Skeletal muscle satellite cell (primary cell): ENCODE data around the gene CRYBB3.
"Not testable (repeated sequence)": the region's sequence is repeated elsewhere in the genome, so short reads cannot be mapped to it uniquely, and the experiment has no call there.

Experiments
- H3K27me3 ChIP-seq: 2 replicates; pipeline ENCODE4 v1.7.0; 2013; ENCODE audit warnings: low read length; ENCODE audit not compliant: control insufficient read depth, insufficient read depth
- H3K36me3 ChIP-seq: 2 replicates; pipeline ENCODE4 v1.7.0; 2013; ENCODE audit warnings: mild to moderate bottlenecking, control low read depth, low read length; ENCODE audit not compliant: insufficient read depth
- H3K4me1 ChIP-seq: 2 replicates; pipeline ENCODE4 v1.7.0; 2013; ENCODE audit warnings: low read length; ENCODE audit not compliant: control insufficient read depth, insufficient read depth
- H3K4me2 ChIP-seq: 2 replicates; pipeline ENCODE4 v1.7.0; 2013; ENCODE audit warnings: mild to moderate bottlenecking, low read length
- H3K4me3 ChIP-seq: 2 replicates; pipeline ENCODE4 v1.7.0; 2013; ENCODE audit warnings: low read length
- H3K9ac ChIP-seq: 2 replicates; pipeline ENCODE4 v1.7.0; 2013; ENCODE audit warnings: mild to moderate bottlenecking, low read depth, low read length, moderate library complexity
- H3K9me3 ChIP-seq: replicated peaks from 2 replicates; pipeline ENCODE4 v1.7.0; 2013; ENCODE audit warnings: mild to moderate bottlenecking, control low read depth, low read length

Gene CRYBB3

DNA sequence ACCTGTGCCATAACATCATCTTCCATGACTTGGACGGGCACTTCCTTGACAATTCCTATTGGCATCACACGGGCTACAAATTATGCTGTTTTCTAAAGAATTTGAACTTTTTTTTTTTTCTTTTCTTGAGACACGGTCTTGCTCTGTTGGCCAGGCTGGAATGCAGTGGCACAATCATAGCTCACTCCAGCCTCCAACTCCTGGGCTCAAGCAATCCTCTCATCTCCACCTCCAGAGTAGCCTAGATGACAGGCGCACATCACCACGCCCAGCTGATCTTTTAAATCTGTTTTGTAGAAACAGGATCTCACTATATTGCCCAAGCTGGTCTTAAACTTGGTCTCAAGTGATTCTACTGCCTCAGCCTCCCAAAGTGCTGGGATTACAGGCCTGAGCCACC, 3.3 kb upstream of the CRYBB3 start:
- Histone ChIP-seq H3K9ac (no peak overlapping the region), H3K4me3 (no peak overlapping the region), H3K27me3 (no peaks in the 10 kb centered on the region), H3K4me1 (no peaks in the 10 kb centered on the region), H3K9me3 (no peaks in the 10 kb centered on the region), H3K4me2 (no peak overlapping the region), H3K36me3 (no peaks in the 10 kb centered on the region)

DNA sequence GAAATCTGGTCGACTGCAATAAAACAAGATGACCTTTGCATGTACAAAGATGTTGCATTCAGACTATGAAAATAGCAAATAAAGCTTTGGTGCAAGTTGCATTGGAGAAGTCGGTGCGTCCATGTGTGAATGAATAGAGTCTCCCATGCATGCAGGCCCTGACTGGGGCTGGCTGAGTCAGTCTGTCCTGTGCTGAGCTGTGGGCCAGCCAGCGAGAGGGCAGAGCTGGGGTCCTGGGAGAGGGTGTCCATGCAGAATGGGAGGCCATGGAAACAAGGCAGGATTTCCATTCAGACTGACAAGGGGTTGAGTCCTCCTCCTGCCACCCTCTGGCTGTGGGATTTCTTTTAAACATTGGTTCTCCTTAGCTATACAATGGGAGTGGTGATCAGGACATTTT, 2.3 kb upstream of the CRYBB3 start:
- H3K36me3 ChIP-seq = no peaks in the 10 kb centered on the region
- H3K27me3 ChIP-seq = no peaks in the 10 kb centered on the region

DNA sequence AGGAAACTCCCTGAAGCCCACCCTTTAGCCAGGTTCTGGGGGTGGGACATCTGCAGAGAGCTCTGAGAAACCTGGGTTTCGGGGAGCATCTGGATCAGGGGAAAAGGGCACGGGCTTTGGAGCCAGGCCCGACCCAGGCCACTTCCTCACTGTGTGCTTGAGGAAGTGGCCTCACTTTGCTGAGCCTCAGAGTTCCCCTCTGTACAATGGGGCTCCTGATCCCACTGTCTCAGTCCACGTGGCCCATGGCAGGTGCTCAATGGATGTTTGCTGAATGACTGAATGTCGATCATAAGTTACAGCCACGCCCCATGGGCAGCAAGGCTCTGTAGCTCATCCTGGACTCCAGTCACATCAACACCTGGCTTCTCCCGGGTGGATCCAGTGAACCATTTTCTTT, 1.3 kb downstream of the CRYBB3 start:
- no peak overlapping the region for H3K4me3 ChIP-seq
- no peaks in the 10 kb centered on the region for H3K9me3 ChIP-seq
- H3K27me3 ChIP-seq = no peaks in the 10 kb centered on the region
- no peak overlapping the region for H3K9ac ChIP-seq
- H3K4me1 ChIP-seq = no peaks in the 10 kb centered on the region
- H3K4me2 ChIP-seq = no peak overlapping the region
- no peaks in the 10 kb centered on the region for H3K36me3 ChIP-seq

More for the DNA sequence above, 2.3 kb upstream of the CRYBB3 start:
- no peaks in the 10 kb centered on the region for H3K4me1 ChIP-seq
- no peak overlapping the region for H3K4me3 ChIP-seq
- no peak overlapping the region for H3K4me2 ChIP-seq
- H3K9ac ChIP-seq = no peak overlapping the region
- H3K9me3 ChIP-seq = no peaks in the 10 kb centered on the region

DNA sequence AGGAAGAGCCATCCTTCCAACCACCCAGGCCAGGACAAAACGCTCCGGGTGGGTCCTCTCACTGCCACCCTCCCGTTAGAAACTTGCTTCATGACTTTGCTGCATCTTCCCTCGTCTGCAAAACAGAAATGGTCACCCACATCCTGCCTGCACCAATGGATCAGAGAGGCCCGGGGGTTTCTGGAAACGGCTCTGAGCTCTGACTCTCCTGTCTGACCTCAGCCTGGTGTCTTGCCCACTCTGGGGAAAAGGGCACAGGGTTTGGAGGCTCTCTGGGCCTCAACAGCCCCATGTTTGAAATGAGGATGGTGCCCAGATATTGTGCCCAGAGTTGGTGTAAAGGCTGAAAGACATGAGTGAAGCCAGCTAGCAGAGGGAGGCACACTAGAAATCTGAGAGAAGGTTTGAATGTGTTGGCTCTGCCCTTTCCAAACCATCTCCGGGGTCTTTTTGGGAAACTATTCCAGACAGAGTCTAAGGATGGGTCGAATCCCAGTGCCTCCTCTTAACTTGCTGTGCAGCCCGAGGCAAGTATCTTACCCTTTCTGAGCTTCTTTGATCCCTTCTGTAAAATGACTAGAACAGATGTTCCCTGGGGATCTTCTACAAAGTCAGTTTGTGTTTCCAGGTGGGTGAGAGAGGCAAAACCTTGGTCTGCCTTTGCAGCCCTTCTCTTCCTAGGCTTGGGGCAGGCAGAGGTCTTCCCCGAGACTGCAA, 2.1 kb downstream of the CRYBB3 start:
- Histone ChIP-seq H3K27me3 (no peaks in the 10 kb centered on the region), H3K4me3 (no peak overlapping the region), H3K4me2 (no peak overlapping the region), H3K4me1 (no peaks in the 10 kb centered on the region), H3K9me3 (no peaks in the 10 kb centered on the region), H3K9ac (no peak overlapping the region), H3K36me3 (no peaks in the 10 kb centered on the region)

DNA sequence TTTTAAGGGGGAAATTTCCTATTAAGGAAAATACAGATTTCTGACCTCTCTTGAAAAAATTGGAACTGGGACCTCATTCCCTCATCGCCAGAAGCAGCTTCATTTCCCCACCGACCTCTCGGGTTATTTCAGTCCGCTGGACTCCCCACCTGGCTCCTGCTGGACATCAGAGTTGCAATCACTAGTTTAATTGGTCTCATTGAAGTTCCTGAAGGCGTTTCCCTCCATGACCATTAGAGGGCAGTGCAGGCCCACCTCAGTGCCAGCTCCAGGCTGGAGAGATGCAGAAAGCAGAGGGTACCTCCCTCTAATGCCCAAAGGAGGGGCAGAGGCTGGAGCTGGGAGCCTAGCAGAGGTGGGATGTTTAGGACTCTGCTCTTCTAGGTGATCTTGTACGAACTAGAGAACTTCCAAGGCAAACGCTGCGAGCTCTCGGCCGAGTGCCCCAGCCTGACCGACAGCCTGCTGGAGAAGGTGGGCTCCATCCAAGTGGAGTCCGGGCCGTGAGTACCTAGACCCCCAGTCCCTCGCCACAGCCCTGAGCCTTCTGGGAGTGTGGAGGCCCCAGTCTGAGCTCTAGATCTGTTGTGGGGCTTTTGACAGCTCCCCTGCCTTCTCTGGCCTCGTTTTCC, 2.7 kb downstream of the CRYBB3 start:
- H3K4me3 ChIP-seq = no peak overlapping the region
- no peak overlapping the region for H3K4me2 ChIP-seq
- H3K9me3 ChIP-seq = no peaks in the 10 kb centered on the region
- no peaks in the 10 kb centered on the region for H3K4me1 ChIP-seq
- H3K27me3 ChIP-seq = no peaks in the 10 kb centered on the region
- no peaks in the 10 kb centered on the region for H3K36me3 ChIP-seq
- no peak overlapping the region for H3K9ac ChIP-seq

DNA sequence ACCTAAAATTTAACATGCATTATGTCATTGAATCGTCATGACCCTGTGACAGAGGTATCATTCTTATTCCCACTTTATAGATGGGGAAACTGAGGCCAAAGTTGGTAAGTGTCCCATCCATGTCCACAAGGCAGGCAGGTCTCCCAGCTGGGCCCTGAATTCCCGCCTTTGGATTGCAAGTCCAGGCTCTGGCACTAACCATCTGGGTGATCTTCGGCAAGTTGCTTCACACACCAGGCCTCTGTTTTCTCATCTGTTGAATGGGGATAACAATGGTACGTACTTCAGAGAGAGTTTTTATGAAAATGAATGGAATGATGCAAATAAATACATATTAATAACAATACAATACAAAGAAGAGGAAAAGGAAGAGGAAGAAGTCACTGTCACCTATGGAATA, 3.4 kb downstream of the CRYBB3 start:
- no peaks in the 10 kb centered on the region for H3K27me3 ChIP-seq
- H3K4me2 ChIP-seq = no peak overlapping the region
- no peak overlapping the region for H3K4me3 ChIP-seq
- no peaks in the 10 kb centered on the region for H3K4me1 ChIP-seq
- no peaks in the 10 kb centered on the region for H3K36me3 ChIP-seq
- no peak overlapping the region for H3K9ac ChIP-seq
- H3K9me3 ChIP-seq = no peaks in the 10 kb centered on the region

DNA sequence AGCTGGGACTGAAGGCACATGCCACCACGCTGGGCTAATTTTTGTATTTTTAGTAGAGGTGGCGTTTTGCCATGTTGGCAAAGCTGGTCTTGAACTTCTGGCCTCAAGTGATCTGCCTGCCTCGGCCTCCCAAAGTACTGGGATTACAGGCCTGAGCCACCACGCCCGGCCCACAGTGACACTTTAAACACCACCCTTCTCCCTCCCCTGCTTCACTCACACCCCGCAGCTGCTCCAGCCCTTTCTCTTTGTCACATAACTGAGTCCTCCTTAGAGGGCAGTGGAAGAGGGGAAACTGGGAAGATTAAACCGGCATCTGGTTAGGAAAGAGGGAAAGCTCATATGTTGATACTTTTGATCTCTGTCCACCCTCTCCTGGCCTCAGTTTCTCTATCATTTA, 4.9 kb downstream of the CRYBB3 start:
- not testable (repeated sequence) for H3K4me3 ChIP-seq, H3K9ac ChIP-seq, H3K27me3 ChIP-seq, H3K4me2 ChIP-seq, H3K9me3 ChIP-seq, H3K36me3 ChIP-seq, H3K4me1 ChIP-seq

DNA sequence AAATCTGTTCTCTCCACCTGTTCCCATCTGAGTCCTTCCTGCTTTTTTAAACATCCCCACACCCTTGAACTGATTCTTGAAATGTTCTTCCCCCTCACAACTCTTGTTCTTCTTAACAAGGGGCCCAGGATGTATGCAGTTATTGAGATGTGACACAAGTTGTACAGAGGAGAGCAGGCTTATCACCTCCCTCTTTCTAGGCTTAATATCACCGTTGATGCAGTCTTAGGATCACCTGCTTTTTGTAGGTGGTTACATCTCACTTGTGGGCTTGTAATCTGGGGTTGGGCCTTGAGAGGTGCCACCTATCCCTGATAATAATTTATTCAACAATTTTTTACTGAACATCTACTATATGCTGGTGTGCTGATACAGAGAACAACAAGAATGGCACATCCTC, 6.2 kb downstream of the CRYBB3 start:
- Histone ChIP-seq H3K36me3 (no peaks in the 10 kb centered on the region), H3K4me2 (no peak overlapping the region), H3K27me3 (no peaks in the 10 kb centered on the region), H3K4me3 (no peak overlapping the region), H3K9ac (no peak overlapping the region), H3K4me1 (no peaks in the 10 kb centered on the region), H3K9me3 (no peaks in the 10 kb centered on the region)

DNA sequence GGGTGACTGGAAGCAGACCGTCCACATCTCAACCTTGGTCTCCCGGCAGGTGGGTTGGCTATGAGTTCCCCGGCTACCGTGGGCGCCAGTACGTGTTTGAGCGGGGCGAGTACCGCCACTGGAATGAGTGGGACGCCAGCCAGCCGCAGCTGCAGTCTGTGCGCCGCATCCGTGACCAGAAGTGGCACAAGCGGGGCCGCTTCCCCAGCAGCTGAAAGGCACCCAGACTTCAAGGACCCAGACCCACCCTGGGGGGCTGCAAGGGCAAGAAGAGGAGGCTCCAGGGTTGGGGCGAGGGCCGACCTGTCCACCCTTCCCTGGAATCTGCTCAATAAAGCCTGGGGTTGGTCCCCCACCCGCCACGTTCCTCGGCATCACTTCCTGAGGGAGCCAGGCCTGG, 7.3 kb downstream of the CRYBB3 start:
- H3K27me3 ChIP-seq = no peaks in the 10 kb centered on the region
- no peaks in the 10 kb centered on the region for H3K9me3 ChIP-seq
- H3K9ac ChIP-seq = no peak overlapping the region
- no peaks in the 10 kb centered on the region for H3K36me3 ChIP-seq
- H3K4me2 ChIP-seq = no peak overlapping the region
- no peak overlapping the region for H3K4me3 ChIP-seq
- H3K4me1 ChIP-seq = no peaks in the 10 kb centered on the region

DNA sequence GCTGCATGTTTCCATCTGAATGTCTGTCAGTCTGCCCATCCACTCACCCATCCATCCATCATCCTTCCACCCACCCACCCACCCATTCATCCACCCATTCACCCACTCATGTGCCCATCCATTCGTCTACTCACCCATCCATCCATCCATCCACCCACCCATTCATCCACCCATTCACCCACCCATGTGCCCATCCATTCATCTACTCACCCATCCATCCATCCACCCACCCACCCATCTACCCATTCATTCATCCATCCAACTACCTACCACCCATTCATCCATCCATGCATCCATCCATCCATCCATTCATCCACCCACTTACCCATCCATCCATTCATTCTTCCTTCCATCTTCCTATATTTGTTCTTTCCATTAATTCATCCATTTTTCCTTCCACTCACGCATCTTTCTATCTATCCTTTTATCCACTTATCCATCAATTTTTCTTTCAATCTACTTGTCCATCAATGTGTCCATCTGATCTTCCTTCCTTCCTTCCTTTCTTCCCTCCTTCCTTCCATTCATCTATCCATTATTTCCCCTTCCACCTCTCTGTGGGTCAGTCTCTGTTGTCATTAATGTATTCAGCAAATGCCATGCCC, 8.0 kb downstream of the CRYBB3 start:
- Histone ChIP-seq H3K27me3 (no peaks in the 10 kb centered on the region), H3K4me3 (no peak overlapping the region), H3K9me3 (no peaks in the 10 kb centered on the region), H3K4me2 (no peak overlapping the region), H3K36me3 (no peaks in the 10 kb centered on the region), H3K4me1 (no peaks in the 10 kb centered on the region), H3K9ac (no peak overlapping the region)

DNA sequence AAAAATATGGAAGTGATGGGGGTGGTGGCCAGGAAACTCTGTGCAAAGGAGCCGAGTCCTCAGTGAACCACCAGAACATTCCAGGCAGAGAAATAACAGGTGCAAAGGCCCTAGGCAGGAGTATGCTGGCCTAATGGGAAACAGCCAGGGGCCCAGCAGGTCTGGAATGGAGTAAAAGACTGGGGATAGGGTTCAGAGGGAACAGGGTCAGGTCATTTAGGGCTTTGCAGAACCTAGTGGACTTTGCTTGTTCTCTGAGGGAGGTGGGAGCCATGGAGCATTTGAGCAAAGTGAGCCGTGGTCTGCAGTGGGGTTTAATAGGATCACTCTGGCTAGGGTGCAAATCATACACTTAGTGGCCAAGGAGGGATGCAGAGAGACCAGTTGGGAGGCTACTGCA, 8.7 kb downstream of the CRYBB3 start:
- Histone ChIP-seq H3K4me2 (no peak overlapping the region), H3K9me3 (no peaks in the 10 kb centered on the region), H3K9ac (no peak overlapping the region), H3K4me1 (no peaks in the 10 kb centered on the region), H3K27me3 (no peaks in the 10 kb centered on the region), H3K4me3 (no peak overlapping the region), H3K36me3 (no peaks in the 10 kb centered on the region)
